GM23338 (cell line): ENCODE data around the gene ILKAP. TPM values are rescaled to one million over a fixed set of nuclear protein-coding genes. Genes with fewer than 3 reads are reported as not detected.

Source experiments
- ATAC-seq: fragments of 200-7000 bp; cut with Tn5 transposase; 3 replicates; pipeline ENCODE4 v1.9.1; 2020
- DNase-seq: peaks from one replicate; pipeline ENCODE4 v3.0.0-alpha.2; 2015; ENCODE audit warnings: low spot score
- H2AFZ ChIP-seq: fragments of 200-600 bp; sonication (generic); 2 replicates; pipeline ENCODE4 v1.8.0; 2016; ENCODE audit warnings: antibody characterized with exemption, mild to moderate bottlenecking, moderate library complexity
- H3F3A ChIP-seq: fragments of 200-600 bp; sonication (generic); replicated peaks from 2 replicates; pipeline ENCODE4 v1.8.0; 2017; ENCODE audit warnings: antibody characterized with exemption, mixed run types, low read depth
- H3K27ac ChIP-seq: fragments of 200-600 bp; sonication (generic); 2 replicates; pipeline ENCODE4 v1.6.1; 2016; ENCODE audit warnings: low read depth
- H3K27me3 ChIP-seq: fragments of 200-600 bp; sonication (generic); 2 replicates; pipeline ENCODE4 v1.8.0; 2016; ENCODE audit warnings: mild to moderate bottlenecking, mixed run types, moderate library complexity; ENCODE audit not compliant: insufficient read depth
- H3K36me3 ChIP-seq: fragments of 200-600 bp; sonication (generic); 2 replicates; pipeline ENCODE4 v1.8.0; 2016; ENCODE audit warnings: mild to moderate bottlenecking; ENCODE audit not compliant: insufficient read depth
- H3K4me1 ChIP-seq: fragments of 200-600 bp; sonication (generic); 2 replicates; pipeline ENCODE4 v1.8.0; 2016; ENCODE audit warnings: mild to moderate bottlenecking, moderate library complexity; ENCODE audit not compliant: insufficient read depth
- H3K4me2 ChIP-seq: fragments of 200-600 bp; sonication (generic); 2 replicates; pipeline ENCODE4 v1.7.1; 2017; ENCODE audit warnings: mixed run types
- H3K4me3 ChIP-seq: fragments of 200-600 bp; sonication (generic); 2 replicates; pipeline ENCODE4 v1.6.1; 2016; ENCODE audit warnings: mixed run types
- H3K79me2 ChIP-seq: fragments of 200-600 bp; sonication (generic); replicated peaks from 2 replicates; pipeline ENCODE4 v1.8.0; 2017; ENCODE audit warnings: mild to moderate bottlenecking; ENCODE audit not compliant: insufficient read depth
- H3K9me2 ChIP-seq: fragments of 200-600 bp; sonication (generic); 2 replicates; pipeline ENCODE4 v1.8.0; 2017; ENCODE audit not compliant: insufficient read depth
- H4K20me1 ChIP-seq: fragments of 200-600 bp; sonication (generic); replicated peaks from 2 replicates; pipeline ENCODE4 v1.8.0; 2017; ENCODE audit warnings: mild to moderate bottlenecking; ENCODE audit not compliant: insufficient read depth
- H3K27ac Mint-ChIP-seq: 2 replicates; pipeline ENCODE4 v1.8.0; 2020; ENCODE audit warnings: inconsistent platforms, mild to moderate bottlenecking, moderate library complexity, mixed read lengths
- H3K27me3 Mint-ChIP-seq: 3 replicates; pipeline ENCODE4 v1.8.0; 2022; ENCODE audit warnings: low read depth, mild to moderate bottlenecking, moderate library complexity, mixed read lengths, inconsistent platforms; ENCODE audit not compliant: insufficient read depth, poor library complexity
- H3K36me3 Mint-ChIP-seq: 3 replicates; pipeline ENCODE4 v1.8.0; 2021; ENCODE audit warnings: low read depth, mild to moderate bottlenecking, inconsistent platforms, moderate library complexity, mixed read lengths
- H3K4me1 Mint-ChIP-seq: 3 replicates; pipeline ENCODE4 v1.8.0; 2020; ENCODE audit warnings: mild to moderate bottlenecking, inconsistent platforms, mixed read lengths
- H3K4me3 Mint-ChIP-seq: 3 replicates; pipeline ENCODE4 v1.8.0; 2021; ENCODE audit warnings: moderate library complexity, mild to moderate bottlenecking, inconsistent platforms, mixed read lengths
- H3K9me3 Mint-ChIP-seq: 3 replicates; pipeline ENCODE4 v1.8.0; 2020; ENCODE audit warnings: moderate library complexity, mild to moderate bottlenecking, inconsistent platforms, mixed read lengths
- CREB1 ChIP-seq: fragments of 250-450 bp; sonication (Bioruptor Pico); IDR thresholded peaks from 2 replicates; pipeline ENCODE4 v1.5.0; 2020; ENCODE audit warnings: low read depth, mild to moderate bottlenecking, moderate library complexity
- EZH2 ChIP-seq: fragments of 200-600 bp; sonication (generic); IDR thresholded peaks from one replicate; pipeline ENCODE4 v1.8.0; 2017; ENCODE audit warnings: antibody characterized with exemption, mild to moderate bottlenecking, low read depth; ENCODE audit not compliant: unreplicated experiment
- EZH2phosphoT487 ChIP-seq: fragments of 200-600 bp; sonication (generic); IDR thresholded peaks from one replicate; pipeline ENCODE4 v1.8.1; 2018; ENCODE audit warnings: antibody characterized with exemption; ENCODE audit not compliant: unreplicated experiment
- JUNB ChIP-seq: IDR thresholded peaks from one replicate; pipeline ENCODE4 v1.6.1; 2016; ENCODE audit warnings: antibody characterized with exemption; ENCODE audit not compliant: unreplicated experiment
- NANOG ChIP-seq: IDR thresholded peaks from 2 replicates; pipeline ENCODE4 v1.6.1; 2016; ENCODE audit warnings: antibody characterized with exemption, borderline replicate concordance
- STAT1 ChIP-seq: IDR thresholded peaks from one replicate; pipeline ENCODE4 v1.6.1; 2016; ENCODE audit warnings: antibody characterized with exemption; ENCODE audit not compliant: unreplicated experiment
- ZNF114 ChIP-seq: fragments of 250-450 bp; sonication (Bioruptor Pico); IDR thresholded peaks from 2 replicates; pipeline ENCODE4 v1.5.0; 2020; ENCODE audit warnings: mild to moderate bottlenecking, moderate library complexity
- ZNF331 ChIP-seq: fragments of 250-450 bp; sonication (Bioruptor Pico); IDR thresholded peaks from 2 replicates; pipeline ENCODE4 v1.5.0; 2020; ENCODE audit warnings: low read depth, mild to moderate bottlenecking, moderate library complexity
- polyA plus RNA-seq: library from polyadenylated mRNA; unstranded; fragments of >200 nt; fragmentation: Nextera tagmentation; extraction: Ambion mirVana; gene quantifications from 2 replicates; pipeline ENCODE4 v1.2.1, GENCODE V29; 2016
- total RNA-seq: library from RNA; depleted of rRNA; stranded (reverse); fragments of >200 nt; shearing (Covaris generic); gene quantifications from 2 replicates; pipeline ENCODE4 v1.2.3, GENCODE V29; 2014
- TF ChIP-seq, protein P1 (sequence below), 2 experiments: fragments of 200-600 bp in 1 of 2; sonication (generic) in 1 of 2; conservative IDR thresholded peaks; 2 replicates each; pipeline versions ENCODE4 v1.5.1 to v1.6.1; 2016 to 2017; ENCODE audit warnings: antibody characterized with exemption in 2 of 2, low read depth in 2 of 2, mild to moderate bottlenecking in 2 of 2, moderate library complexity in 1 of 2
- TF ChIP-seq, protein P2 (sequence below): IDR thresholded peaks from 2 replicates; pipeline ENCODE4 v1.6.1; 2016; ENCODE audit warnings: antibody characterized with exemption
- TF ChIP-seq, protein P3 (sequence below): IDR thresholded peaks from one replicate; pipeline ENCODE4 v1.6.1; 2018; ENCODE audit warnings: antibody characterized with exemption; ENCODE audit not compliant: unreplicated experiment

Gene ILKAP
- total and polyA plus RNA-seq, 2 experiments from 2014 or later: 17.0 to 35.9 TPM

DNA sequence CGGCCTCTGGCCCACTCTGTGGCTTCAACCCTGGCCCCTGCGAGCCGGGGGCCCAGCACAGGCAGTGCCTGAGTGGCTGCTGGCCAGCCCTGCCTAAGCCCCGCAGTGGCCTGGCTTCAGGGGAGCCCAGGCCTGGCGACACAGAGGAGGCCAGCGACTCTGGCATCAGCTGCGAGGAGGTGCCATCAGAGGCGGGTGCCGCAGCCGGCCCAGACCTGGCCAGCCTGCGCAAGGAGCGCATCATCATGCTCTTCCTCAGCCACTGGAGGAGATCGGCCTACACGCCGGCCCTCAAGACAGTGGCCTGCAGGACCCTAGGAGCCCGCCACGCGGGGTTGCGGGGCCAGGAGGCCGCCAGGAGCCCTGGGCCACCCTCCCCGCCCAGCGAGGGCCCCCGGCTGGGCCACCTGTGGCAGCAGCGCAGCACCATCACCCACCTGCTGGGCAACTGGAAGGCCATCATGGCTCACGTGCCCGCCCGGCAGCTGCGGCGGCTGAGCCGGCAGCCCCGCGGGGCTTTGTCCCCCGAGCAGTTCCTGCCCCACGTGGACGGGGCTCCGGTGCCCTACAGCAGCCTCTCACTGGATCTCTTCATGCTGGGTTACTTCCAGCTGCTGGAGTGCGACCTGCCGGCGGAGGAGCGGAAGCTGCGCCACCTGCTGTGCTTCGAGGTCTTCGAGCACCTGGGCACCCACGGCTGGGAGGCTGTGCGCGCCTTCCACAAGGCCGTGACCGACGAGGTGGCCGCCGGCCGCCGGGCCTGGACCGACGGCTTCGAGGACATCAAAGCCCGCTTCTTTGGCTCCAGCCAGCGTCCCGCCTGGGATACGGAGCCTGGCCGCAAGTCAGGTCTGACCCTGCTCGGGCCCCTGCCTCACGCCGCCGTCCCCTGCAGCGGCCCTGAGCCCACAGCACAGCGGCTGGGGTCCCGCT is 72.5 kb downstream of the ILKAP start (continued):
- TF ChIP-seq, protein P1, sequence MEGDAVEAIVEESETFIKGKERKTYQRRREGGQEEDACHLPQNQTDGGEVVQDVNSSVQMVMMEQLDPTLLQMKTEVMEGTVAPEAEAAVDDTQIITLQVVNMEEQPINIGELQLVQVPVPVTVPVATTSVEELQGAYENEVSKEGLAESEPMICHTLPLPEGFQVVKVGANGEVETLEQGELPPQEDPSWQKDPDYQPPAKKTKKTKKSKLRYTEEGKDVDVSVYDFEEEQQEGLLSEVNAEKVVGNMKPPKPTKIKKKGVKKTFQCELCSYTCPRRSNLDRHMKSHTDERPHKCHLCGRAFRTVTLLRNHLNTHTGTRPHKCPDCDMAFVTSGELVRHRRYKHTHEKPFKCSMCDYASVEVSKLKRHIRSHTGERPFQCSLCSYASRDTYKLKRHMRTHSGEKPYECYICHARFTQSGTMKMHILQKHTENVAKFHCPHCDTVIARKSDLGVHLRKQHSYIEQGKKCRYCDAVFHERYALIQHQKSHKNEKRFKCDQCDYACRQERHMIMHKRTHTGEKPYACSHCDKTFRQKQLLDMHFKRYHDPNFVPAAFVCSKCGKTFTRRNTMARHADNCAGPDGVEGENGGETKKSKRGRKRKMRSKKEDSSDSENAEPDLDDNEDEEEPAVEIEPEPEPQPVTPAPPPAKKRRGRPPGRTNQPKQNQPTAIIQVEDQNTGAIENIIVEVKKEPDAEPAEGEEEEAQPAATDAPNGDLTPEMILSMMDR (conservative IDR thresholded peaks at IDR 0.05; ENCODE audit: low read depth in 2 of 2): no peak
- TF ChIP-seq, protein P2, sequence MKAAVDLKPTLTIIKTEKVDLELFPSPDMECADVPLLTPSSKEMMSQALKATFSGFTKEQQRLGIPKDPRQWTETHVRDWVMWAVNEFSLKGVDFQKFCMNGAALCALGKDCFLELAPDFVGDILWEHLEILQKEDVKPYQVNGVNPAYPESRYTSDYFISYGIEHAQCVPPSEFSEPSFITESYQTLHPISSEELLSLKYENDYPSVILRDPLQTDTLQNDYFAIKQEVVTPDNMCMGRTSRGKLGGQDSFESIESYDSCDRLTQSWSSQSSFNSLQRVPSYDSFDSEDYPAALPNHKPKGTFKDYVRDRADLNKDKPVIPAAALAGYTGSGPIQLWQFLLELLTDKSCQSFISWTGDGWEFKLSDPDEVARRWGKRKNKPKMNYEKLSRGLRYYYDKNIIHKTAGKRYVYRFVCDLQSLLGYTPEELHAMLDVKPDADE: no peak
- no peak for TF ChIP-seq NANOG

- no peak for ATAC-seq
- no peaks in the 10 kb centered on the region for H3K4me1 ChIP-seq
- no peak overlapping the region for H3K27ac ChIP-seq
- H3K79me2 ChIP-seq: no peaks in the 10 kb centered on the region
- H3K4me2 ChIP-seq: no peak overlapping the region
- no peak overlapping the region for H2AFZ ChIP-seq
- Mint-ChIP-seq H3K36me3 (no peaks in the 10 kb centered on the region), H3K9me3 (no peaks in the 10 kb centered on the region), H3K4me1 (peaks cover 5% of the 10 kb centered on the region; the same call in 1 of the 3 replicates), H3K27ac (no peak overlapping the region), H3K4me3 (no peak overlapping the region), H3K27me3 (peaks cover 8% of the 10 kb centered on the region)
- H3K9me2 ChIP-seq: no peaks in the 10 kb centered on the region
- H3K36me3 ChIP-seq: no peaks in the 10 kb centered on the region
- peaks cover 9% of the 10 kb centered on the region; the same call in 1 of the 2 replicates for H3F3A ChIP-seq
- H3K27me3 ChIP-seq: no peaks in the 10 kb centered on the region
- H3K4me3 ChIP-seq: no peak overlapping the region
- no peaks in the 10 kb centered on the region for H4K20me1 ChIP-seq
- no peak for DNase-seq
- TF ChIP-seq CREB1 (CRISPR knock-in tag): no peak
- TF ChIP-seq STAT1: no peak
- TF ChIP-seq EZH2phosphoT487: no peak
- TF ChIP-seq, protein P3, sequence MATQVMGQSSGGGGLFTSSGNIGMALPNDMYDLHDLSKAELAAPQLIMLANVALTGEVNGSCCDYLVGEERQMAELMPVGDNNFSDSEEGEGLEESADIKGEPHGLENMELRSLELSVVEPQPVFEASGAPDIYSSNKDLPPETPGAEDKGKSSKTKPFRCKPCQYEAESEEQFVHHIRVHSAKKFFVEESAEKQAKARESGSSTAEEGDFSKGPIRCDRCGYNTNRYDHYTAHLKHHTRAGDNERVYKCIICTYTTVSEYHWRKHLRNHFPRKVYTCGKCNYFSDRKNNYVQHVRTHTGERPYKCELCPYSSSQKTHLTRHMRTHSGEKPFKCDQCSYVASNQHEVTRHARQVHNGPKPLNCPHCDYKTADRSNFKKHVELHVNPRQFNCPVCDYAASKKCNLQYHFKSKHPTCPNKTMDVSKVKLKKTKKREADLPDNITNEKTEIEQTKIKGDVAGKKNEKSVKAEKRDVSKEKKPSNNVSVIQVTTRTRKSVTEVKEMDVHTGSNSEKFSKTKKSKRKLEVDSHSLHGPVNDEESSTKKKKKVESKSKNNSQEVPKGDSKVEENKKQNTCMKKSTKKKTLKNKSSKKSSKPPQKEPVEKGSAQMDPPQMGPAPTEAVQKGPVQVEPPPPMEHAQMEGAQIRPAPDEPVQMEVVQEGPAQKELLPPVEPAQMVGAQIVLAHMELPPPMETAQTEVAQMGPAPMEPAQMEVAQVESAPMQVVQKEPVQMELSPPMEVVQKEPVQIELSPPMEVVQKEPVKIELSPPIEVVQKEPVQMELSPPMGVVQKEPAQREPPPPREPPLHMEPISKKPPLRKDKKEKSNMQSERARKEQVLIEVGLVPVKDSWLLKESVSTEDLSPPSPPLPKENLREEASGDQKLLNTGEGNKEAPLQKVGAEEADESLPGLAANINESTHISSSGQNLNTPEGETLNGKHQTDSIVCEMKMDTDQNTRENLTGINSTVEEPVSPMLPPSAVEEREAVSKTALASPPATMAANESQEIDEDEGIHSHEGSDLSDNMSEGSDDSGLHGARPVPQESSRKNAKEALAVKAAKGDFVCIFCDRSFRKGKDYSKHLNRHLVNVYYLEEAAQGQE: no peak
- TF ChIP-seq, protein P1 (conservative IDR thresholded peaks at IDR 0.05; ENCODE audit: low read depth in 2 of 2): no peak
- no peak for TF ChIP-seq ZNF331 (CRISPR knock-in tag)
- no peak for TF ChIP-seq ZNF114 (CRISPR knock-in tag)
- TF ChIP-seq, protein P2: no peak
- TF ChIP-seq JUNB: no peak
- TF ChIP-seq EZH2: no peak
Observed at GRCh38 chr2:238130111-238130695, 73.3 kb downstream of the ILKAP start.
